ENCODE results near the gene NDUFB10. TPM values are rescaled to one million over a fixed set of nuclear protein-coding genes. Genes with fewer than 3 reads are reported as not detected.

The NDUFB10 gene
- total RNA-seq, 1 experiment from 2014 or later, result 202 TPM

DNA sequence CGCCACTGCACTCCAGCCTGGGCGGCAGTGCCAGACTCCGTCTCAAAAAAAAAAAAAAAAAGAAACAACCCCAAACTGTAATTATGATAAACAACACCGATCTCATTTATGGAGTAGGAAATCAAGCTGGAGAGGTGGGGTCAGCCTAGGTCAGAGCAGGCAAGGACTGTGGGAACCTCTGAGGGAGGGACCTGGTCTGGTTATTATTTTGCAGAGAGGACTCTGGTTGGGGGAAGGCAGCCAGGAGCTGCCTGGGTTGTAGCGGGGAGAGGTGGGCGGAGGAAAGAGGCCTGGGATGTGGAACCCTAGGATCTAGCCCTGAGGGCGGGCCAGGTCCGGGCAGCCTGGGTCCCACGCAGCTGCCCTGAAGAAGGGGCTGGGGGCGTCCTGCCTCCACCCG lies 30.2 kb upstream of the NDUFB10 start:
- Mint-ChIP-seq H3K27me3 (ENCODE audit: insufficient read depth, unreplicated experiment) (no peaks in the 10 kb centered on the region), H3K4me1 (ENCODE audit: insufficient read depth, unreplicated experiment) (no peaks in the 10 kb centered on the region), H3K9me3 (ENCODE audit: unreplicated experiment) (no peaks in the 10 kb centered on the region), H3K4me3 (ENCODE audit: unreplicated experiment) (peak overlapping the region; percentile 31), H3K27ac (ENCODE audit: low read depth, unreplicated experiment) (no peak overlapping the region), H3K36me3 (ENCODE audit: insufficient read depth, unreplicated experiment) (peaks cover 7% of the 10 kb centered on the region)
- BruUV-seq (replicated peaks), result no TSS peak
- intact Hi-C loops (cut with micrococcal nuclease), result loop anchor here (2.0 kb wide), 1 partner anchor 64 kb away; no protein-coding TSS in a partner anchor
- TF ChIP-seq, protein P1, sequence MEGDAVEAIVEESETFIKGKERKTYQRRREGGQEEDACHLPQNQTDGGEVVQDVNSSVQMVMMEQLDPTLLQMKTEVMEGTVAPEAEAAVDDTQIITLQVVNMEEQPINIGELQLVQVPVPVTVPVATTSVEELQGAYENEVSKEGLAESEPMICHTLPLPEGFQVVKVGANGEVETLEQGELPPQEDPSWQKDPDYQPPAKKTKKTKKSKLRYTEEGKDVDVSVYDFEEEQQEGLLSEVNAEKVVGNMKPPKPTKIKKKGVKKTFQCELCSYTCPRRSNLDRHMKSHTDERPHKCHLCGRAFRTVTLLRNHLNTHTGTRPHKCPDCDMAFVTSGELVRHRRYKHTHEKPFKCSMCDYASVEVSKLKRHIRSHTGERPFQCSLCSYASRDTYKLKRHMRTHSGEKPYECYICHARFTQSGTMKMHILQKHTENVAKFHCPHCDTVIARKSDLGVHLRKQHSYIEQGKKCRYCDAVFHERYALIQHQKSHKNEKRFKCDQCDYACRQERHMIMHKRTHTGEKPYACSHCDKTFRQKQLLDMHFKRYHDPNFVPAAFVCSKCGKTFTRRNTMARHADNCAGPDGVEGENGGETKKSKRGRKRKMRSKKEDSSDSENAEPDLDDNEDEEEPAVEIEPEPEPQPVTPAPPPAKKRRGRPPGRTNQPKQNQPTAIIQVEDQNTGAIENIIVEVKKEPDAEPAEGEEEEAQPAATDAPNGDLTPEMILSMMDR (IDR thresholded peaks at IDR 0.05; ENCODE audit: unreplicated experiment), result no peak
- POLR2A ChIA-PET, result interaction anchor here (0.7 to 1.9 kb wide), 3 partner anchors 36 to 102 kb away, joined by 3 to 7 read pairs (median 4); partner anchors contain the start of genes FAHD1 and RPS2
- CTCF ChIA-PET, result interaction anchor here (0.5 to 7.2 kb wide), 16 partner anchors 9 to 238 kb away, joined by 3 to 105 read pairs (median 3); no protein-coding TSS in a partner anchor
- no peak for DNase-seq (ENCODE audit: unreplicated experiment)

DNA sequence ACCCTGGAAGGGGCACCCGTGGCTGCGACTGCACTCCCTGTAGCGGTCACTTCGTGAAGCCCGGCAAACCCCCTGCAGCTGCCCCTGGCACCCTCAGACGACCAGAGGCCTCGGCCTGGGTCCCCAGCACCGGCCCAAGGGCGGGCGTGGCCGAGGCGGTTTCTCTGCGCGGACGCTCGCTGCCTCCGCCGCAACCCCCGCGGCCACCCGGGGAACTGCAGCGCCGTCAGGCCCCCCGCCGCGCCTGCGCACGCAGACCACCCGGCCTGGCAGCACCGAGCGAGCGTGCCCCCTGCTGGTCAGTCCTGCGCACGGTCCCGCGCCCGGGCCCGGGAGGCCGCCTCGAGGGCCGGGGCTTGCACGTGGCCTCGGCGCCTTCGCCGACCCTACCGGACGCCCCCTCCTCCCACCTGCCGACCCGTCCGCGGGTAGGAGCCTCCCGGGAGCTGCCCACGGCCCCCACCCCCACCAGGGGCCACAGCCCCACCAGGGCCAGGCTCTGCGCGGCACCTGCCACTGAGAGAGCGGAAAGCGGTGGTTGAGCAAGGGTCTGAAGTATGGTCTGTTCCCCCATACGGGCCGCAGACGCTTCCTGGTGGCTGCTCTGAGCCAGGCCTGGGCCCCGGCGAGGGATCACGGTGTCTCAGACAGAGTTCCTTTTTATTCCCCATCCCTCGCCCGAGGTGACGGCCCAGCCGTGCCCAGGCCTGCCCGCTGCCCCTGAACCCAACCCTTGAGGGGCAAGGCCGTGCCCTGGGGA lies 29.6 kb upstream of the NDUFB10 start:
- DNase-seq (ENCODE audit: unreplicated experiment), result peak; percentile 70
- no TSS peak for BruUV-seq (replicated peaks)
- CTCF ChIA-PET, result interaction anchor here (0.5 to 7.2 kb wide), 23 partner anchors 9 to 290 kb away, joined by 3 to 105 read pairs (median 3); no protein-coding TSS in a partner anchor

DNA sequence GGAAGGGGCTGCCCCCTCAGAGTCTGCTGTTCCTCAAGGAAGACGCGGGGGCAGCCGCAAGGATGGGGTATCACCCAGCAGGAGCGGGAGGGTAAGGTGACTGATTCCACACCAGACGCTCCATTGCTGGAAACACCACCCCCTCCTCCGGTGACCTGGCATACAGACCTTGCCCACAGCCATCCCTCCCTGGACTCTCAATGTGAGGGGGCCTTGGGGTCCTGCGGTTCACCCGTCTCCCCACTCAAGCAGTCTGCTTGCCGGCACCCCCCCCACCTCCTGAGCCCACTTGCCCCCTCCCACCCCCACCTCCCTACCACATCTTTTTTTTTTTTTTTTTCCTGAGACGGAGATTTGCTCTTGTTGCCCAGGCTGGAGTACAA lies 29.0 kb upstream of the NDUFB10 start:
- Mint-ChIP-seq H3K9me3 (ENCODE audit: unreplicated experiment) (no peaks in the 10 kb centered on the region), H3K36me3 (ENCODE audit: insufficient read depth, unreplicated experiment) (peaks cover 7% of the 10 kb centered on the region), H3K4me1 (ENCODE audit: insufficient read depth, unreplicated experiment) (no peaks in the 10 kb centered on the region), H3K4me3 (ENCODE audit: unreplicated experiment) (no peak overlapping the region), H3K27me3 (ENCODE audit: insufficient read depth, unreplicated experiment) (no peaks in the 10 kb centered on the region), H3K27ac (ENCODE audit: low read depth, unreplicated experiment) (no peak overlapping the region)
- BruUV-seq (replicated peaks), result no TSS peak
- TF ChIP-seq, protein P1 (IDR thresholded peaks at IDR 0.05; ENCODE audit: unreplicated experiment), result no peak
- intact Hi-C loops (cut with micrococcal nuclease), result no loop called here
- no peak for DNase-seq (ENCODE audit: unreplicated experiment)
- ChIA-PET POLR2A (no interaction called here), CTCF (interaction anchor here (0.5 to 7.2 kb wide), 16 partner anchors 9 to 290 kb away, joined by 3 to 105 read pairs (median 3); no protein-coding TSS in a partner anchor)

More for the DNA sequence above, 29.6 kb upstream of the NDUFB10 start:
- Mint-ChIP-seq H3K4me3 (ENCODE audit: unreplicated experiment) (peak overlapping the region; percentile 31), H3K27ac (ENCODE audit: low read depth, unreplicated experiment) (no peak overlapping the region), H3K4me1 (ENCODE audit: insufficient read depth, unreplicated experiment) (no peaks in the 10 kb centered on the region), H3K36me3 (ENCODE audit: insufficient read depth, unreplicated experiment) (peaks cover 7% of the 10 kb centered on the region), H3K27me3 (ENCODE audit: insufficient read depth, unreplicated experiment) (no peaks in the 10 kb centered on the region), H3K9me3 (ENCODE audit: unreplicated experiment) (no peaks in the 10 kb centered on the region)
- intact Hi-C loops (cut with micrococcal nuclease), result loop anchor here (2.0 kb wide), 1 partner anchor 65 kb away; no protein-coding TSS in a partner anchor
- TF ChIP-seq, protein P1 (IDR thresholded peaks at IDR 0.05; ENCODE audit: unreplicated experiment), result peak; percentile 98
- POLR2A ChIA-PET, result no interaction called here

All from MCF 10A (cell line).